Naive thymus-derived CD8-positive, alpha-beta T cell (primary cell): ENCODE measurements around the gene PRRX2. TPM values are rescaled to one million over a fixed set of nuclear protein-coding genes. Genes with fewer than 3 reads are reported as not detected.
"Not testable (repeated sequence)": the region's sequence is repeated elsewhere in the genome, so short reads cannot be mapped to it uniquely, and the experiment has no call there.

Experiments
- ATAC-seq, 2 donors: fragments of 150-1000 bp; cut with Tn5 transposase in 1 of 2; sonication (Bioruptor Pico), chemical (Tn5 transposase) in 1 of 2; 1 replicate in 1 of 2; 2 replicates in 1 of 2; pipeline ENCODE4 v1.10.0; 2021; ENCODE audit warnings: mild to moderate bottlenecking in 2 of 2, moderate library complexity in 2 of 2
- POLR2A ChIA-PET: fragments of 350-600 bp; sonication (Branson Sonifier 250); formaldehyde crosslinking; loops from one replicate; lab custom pipeline; 2021; ENCODE audit warnings: antibody characterized with exemption; lab: Charles Lee
- DNase-seq, 10 donors: peaks; one replicate each; pipeline versions ENCODE4 v3.0.0 to v3.0.0-alpha.2; 2020 to 2022
- H3K27ac Mint-ChIP-seq, 10 donors: one replicate each; pipeline ENCODE4 v1.8.0; 2020 to 2022; ENCODE audit warnings: mild to moderate bottlenecking in 10 of 10, mixed read lengths in 10 of 10, moderate library complexity in 4 of 10, inconsistent platforms in 1 of 10
- H3K27me3 Mint-ChIP-seq, 5 donors: one replicate each; pipeline ENCODE4 v1.8.0; 2021 to 2022; ENCODE audit warnings: mixed read lengths in 5 of 5
- H3K36me3 Mint-ChIP-seq, 3 donors: one replicate each; pipeline ENCODE4 v1.8.0; 2020 to 2022; ENCODE audit warnings: mixed read lengths in 3 of 3, mild to moderate bottlenecking in 2 of 3, inconsistent platforms in 1 of 3
- H3K4me1 Mint-ChIP-seq, 4 donors: one replicate each; pipeline ENCODE4 v1.8.0; 2021 to 2022; ENCODE audit warnings: mixed read lengths in 4 of 4
- H3K4me3 Mint-ChIP-seq, 10 donors: one replicate each; pipeline ENCODE4 v1.8.0; 2020 to 2022; ENCODE audit warnings: mild to moderate bottlenecking in 10 of 10, mixed read lengths in 10 of 10, moderate library complexity in 6 of 10, inconsistent platforms in 1 of 10
- H3K9me3 Mint-ChIP-seq, 9 donors: one replicate each; pipeline ENCODE4 v1.8.0; 2020 to 2022; ENCODE audit warnings: mixed read lengths in 9 of 9, mild to moderate bottlenecking in 3 of 9, inconsistent platforms in 1 of 9, moderate library complexity in 1 of 9
- polyA plus RNA-seq, 3 donors: library from polyadenylated mRNA; unstranded; fragments of 300-500 nt; fragmentation: Illumina TruSeq; gene quantifications; one replicate each; pipeline ENCODE4 v1.2.3, GENCODE V29; 2021
- total RNA-seq, 8 experiments: library from RNA in 2 of 8; stranded (reverse) in 2 of 8; gene quantifications; one replicate each; pipeline ENCODE4 v1.2.3 and lab custom pipeline; 2021 to 2026

Gene PRRX2
- total and polyA plus RNA-seq, 5 experiments from 2014 or later = not detected

GRCh38 chr9:129661029-129661428 is 4.4 kb upstream of the PRRX2 start:
- H3K27ac Mint-ChIP-seq = peak overlapping the region in 2 of 10 donors; percentile 4 to 49
- no peak overlapping the region for H3K4me3 Mint-ChIP-seq
- ATAC-seq = no peak
- H3K36me3 Mint-ChIP-seq = no peaks in the 10 kb centered on the region
- no peak for DNase-seq
- H3K27me3 Mint-ChIP-seq = peaks cover 2 to 7% (median 6%) of the 10 kb centered on the region in 5 donors
- peaks cover 3 to 9% (median 4%) of the 10 kb centered on the region in 4 donors for H3K4me1 Mint-ChIP-seq
- H3K9me3 Mint-ChIP-seq = no peaks in the 10 kb centered on the region
- POLR2A ChIA-PET = interaction anchor here (0.6 kb wide), 1 partner anchor 141 kb away, joined by 4 read pairs; no protein-coding TSS in a partner anchor

GRCh38 chr9:129662239-129662638 is 3.2 kb upstream of the PRRX2 start:
- ATAC-seq, DNase-seq, H3K9me3 Mint-ChIP-seq, H3K36me3 Mint-ChIP-seq, H3K4me3 Mint-ChIP-seq, H3K27ac Mint-ChIP-seq, H3K4me1 Mint-ChIP-seq: not testable (repeated sequence)
- POLR2A ChIA-PET = interaction anchor here (0.9 kb wide), 1 partner anchor 21 kb away, joined by 3 read pairs; no protein-coding TSS in a partner anchor
- peaks cover 2 to 12% (median 6%) of the 10 kb centered on the region in 5 donors for H3K27me3 Mint-ChIP-seq

GRCh38 chr9:129664746-129665388 is 580 bp upstream of the PRRX2 start:
- Mint-ChIP-seq H3K4me3 (peak overlapping the region; percentile 70 to 92 (median 80)), H3K9me3 (no peaks in the 10 kb centered on the region), H3K36me3 (no peaks in the 10 kb centered on the region), H3K27ac (peak overlapping the region in 2 of 10 donors; percentile 40 to 87), H3K27me3 (peaks cover 2 to 19% (median 9%) of the 10 kb centered on the region in 5 donors), H3K4me1 (peaks cover 3 to 9% (median 4%) of the 10 kb centered on the region in 4 donors)
- ATAC-seq = peak; percentile 69 to 77
- DNase-seq = peak in 4 of 10 donors; percentile 5 to 22 (median 18)
- POLR2A ChIA-PET = no interaction called here

- H3K4me1 Mint-ChIP-seq = peaks cover 3 to 9% (median 4%) of the 10 kb centered on the region in 4 donors
- peak; percentile 23 to 47 for ATAC-seq
- no peaks in the 10 kb centered on the region for H3K9me3 Mint-ChIP-seq
- H3K27me3 Mint-ChIP-seq = peaks cover 2 to 22% (median 9%) of the 10 kb centered on the region in 5 donors
- H3K36me3 Mint-ChIP-seq = no peaks in the 10 kb centered on the region
- DNase-seq = no peak
- POLR2A ChIA-PET = no interaction called here
- peak overlapping the region in 8 of 10 donors; percentile 26 to 92 (median 50) for H3K4me3 Mint-ChIP-seq
- H3K27ac Mint-ChIP-seq = no peak overlapping the region
Observed at GRCh38 chr9:129665814-129666520, 520 bp downstream of the PRRX2 start.

- DNase-seq (no peak), ATAC-seq (no peak)
- no peaks in the 10 kb centered on the region for H3K9me3 Mint-ChIP-seq
- H3K4me1 Mint-ChIP-seq = peaks cover 3 to 9% (median 4%) of the 10 kb centered on the region in 4 donors
- no peak overlapping the region for H3K27ac Mint-ChIP-seq
- peak overlapping the region in 2 of 10 donors; percentile 27 to 38 for H3K4me3 Mint-ChIP-seq
- peaks cover 2 to 22% (median 9%) of the 10 kb centered on the region in 5 donors for H3K27me3 Mint-ChIP-seq
- POLR2A ChIA-PET = no interaction called here
- no peaks in the 10 kb centered on the region for H3K36me3 Mint-ChIP-seq
Observed at GRCh38 chr9:129666575-129666974, 1.1 kb downstream of the PRRX2 start.

- DNase-seq (no peak), ATAC-seq (no peak)
- Mint-ChIP-seq H3K36me3 (no peaks in the 10 kb centered on the region), H3K9me3 (no peaks in the 10 kb centered on the region), H3K27me3 (peaks cover 2 to 24% (median 9%) of the 10 kb centered on the region in 5 donors), H3K4me1 (peaks cover 3 to 9% (median 4%) of the 10 kb centered on the region in 4 donors), H3K4me3 (peak overlapping the region in 1 of 10 donors; percentile 18), H3K27ac (peak overlapping the region in 1 of 10 donors; percentile 85)
- POLR2A ChIA-PET = no interaction called here
Observed at GRCh38 chr9:129667378-129667777, 1.9 kb downstream of the PRRX2 start.

- no peak for ATAC-seq
- no peak overlapping the region for H3K27ac Mint-ChIP-seq
Observed at GRCh38 chr9:129667850-129668249, 2.4 kb downstream of the PRRX2 start.

GRCh38 chr9:129669141-129669718 is 3.8 kb downstream of the PRRX2 start:
- Mint-ChIP-seq H3K9me3 (no peaks in the 10 kb centered on the region), H3K4me3 (no peak overlapping the region), H3K27me3 (peaks cover 2 to 24% (median 9%) of the 10 kb centered on the region in 5 donors), H3K4me1 (peaks cover 3 to 9% (median 4%) of the 10 kb centered on the region in 4 donors), H3K27ac (peak overlapping the region in 1 of 10 donors; percentile 40), H3K36me3 (no peaks in the 10 kb centered on the region)
- POLR2A ChIA-PET = no interaction called here
- ATAC-seq (no peak), DNase-seq (no peak)

More at GRCh38 chr9:129667850-129668249, 2.4 kb downstream of the PRRX2 start:
- peaks cover 3 to 9% (median 4%) of the 10 kb centered on the region in 4 donors for H3K4me1 Mint-ChIP-seq
- peak overlapping the region in 1 of 10 donors; percentile 4 for H3K4me3 Mint-ChIP-seq
- no peaks in the 10 kb centered on the region for H3K9me3 Mint-ChIP-seq
- H3K27me3 Mint-ChIP-seq = peaks cover 2 to 24% (median 9%) of the 10 kb centered on the region in 5 donors
- H3K36me3 Mint-ChIP-seq = no peaks in the 10 kb centered on the region
- DNase-seq = no peak
- POLR2A ChIA-PET = no interaction called here

- H3K9me3 Mint-ChIP-seq = no peaks in the 10 kb centered on the region
- no peaks in the 10 kb centered on the region for H3K36me3 Mint-ChIP-seq
- H3K27ac Mint-ChIP-seq = no peak overlapping the region
- H3K27me3 Mint-ChIP-seq = peaks cover 0 to 21% (median 5%) of the 10 kb centered on the region in 5 donors
- ATAC-seq = no peak
- H3K4me3 Mint-ChIP-seq = no peak overlapping the region
- DNase-seq = no peak
- POLR2A ChIA-PET = no interaction called here
- H3K4me1 Mint-ChIP-seq = peaks cover 0 to 3% (median under 1%) of the 10 kb centered on the region in 4 donors
Observed at GRCh38 chr9:129669946-129670345, 4.5 kb downstream of the PRRX2 start.

- POLR2A ChIA-PET = interaction anchor here (0.6 kb wide), 1 partner anchor 97 kb away, joined by 8 read pairs; no protein-coding TSS in a partner anchor
- DNase-seq = no peak
- Mint-ChIP-seq H3K36me3 (no peaks in the 10 kb centered on the region), H3K9me3 (no peaks in the 10 kb centered on the region), H3K4me3 (no peak overlapping the region), H3K27ac (no peak overlapping the region), H3K4me1 (no peaks in the 10 kb centered on the region), H3K27me3 (peaks cover 0 to 20% (median 4%) of the 10 kb centered on the region in 5 donors)
- no peak for ATAC-seq
Observed at GRCh38 chr9:129671065-129671464, 5.6 kb downstream of the PRRX2 start.

GRCh38 chr9:129671519-129671918 is 6.1 kb downstream of the PRRX2 start:
- H3K27ac Mint-ChIP-seq = no peak overlapping the region
- ATAC-seq = no peak
- no peaks in the 10 kb centered on the region for H3K4me1 Mint-ChIP-seq
- no peaks in the 10 kb centered on the region for H3K9me3 Mint-ChIP-seq
- DNase-seq = no peak
- POLR2A ChIA-PET = no interaction called here
- no peak overlapping the region for H3K4me3 Mint-ChIP-seq
- H3K27me3 Mint-ChIP-seq = peaks cover 0 to 22% (median 4%) of the 10 kb centered on the region in 5 donors
- H3K36me3 Mint-ChIP-seq = no peaks in the 10 kb centered on the region

GRCh38 chr9:129672702-129673101 is 7.3 kb downstream of the PRRX2 start:
- POLR2A ChIA-PET = no interaction called here
- peaks cover 2 to 19% (median 6%) of the 10 kb centered on the region in 5 donors for H3K27me3 Mint-ChIP-seq
- no peak overlapping the region for H3K4me3 Mint-ChIP-seq
- ATAC-seq (no peak), DNase-seq (no peak)
- H3K27ac Mint-ChIP-seq = no peak overlapping the region
- H3K36me3 Mint-ChIP-seq = no peaks in the 10 kb centered on the region
- no peaks in the 10 kb centered on the region for H3K4me1 Mint-ChIP-seq
- H3K9me3 Mint-ChIP-seq = no peaks in the 10 kb centered on the region
